ENCODE measurements around the gene CACNA1E. TPM values are rescaled to one million over a fixed set of nuclear protein-coding genes. Genes with fewer than 3 reads are reported as not detected.

CACNA1E gene
- total RNA-seq = 0.52 TPM

- H3K4me3 ChIP-seq (ENCODE audit: low read length in 3 of 3) = no peak within 1 kb of the TSS
- H3K27me3 ChIP-seq (ENCODE audit: control insufficient read depth in 3 of 3, insufficient read depth in 3 of 3, low read length in 3 of 3) = peaks cover 73 to 79% (median 75%) of the 10 kb centered on the region in 3 donors
- H3K9me3 ChIP-seq (ENCODE audit: control insufficient read depth in 3 of 3, low read length in 3 of 3) = peaks cover 0 to 3% (median 0%) of the 10 kb centered on the region in 3 donors
- no peak within 1 kb of the TSS for H3K27ac ChIP-seq (ENCODE audit: low read depth, low read length)
- peaks cover 5 to 12% (median 11%) of the 10 kb centered on the region in 3 donors for H3K4me1 ChIP-seq (ENCODE audit: control insufficient read depth in 3 of 3, insufficient read depth in 3 of 3, low read length in 3 of 3)
- no peaks in the 10 kb centered on the region for H3K36me3 ChIP-seq (ENCODE audit: control insufficient read depth in 3 of 3, insufficient read depth in 3 of 3, low read length in 3 of 3)
- H3K9ac ChIP-seq (ENCODE audit: low read depth in 1 of 3, low read length in 3 of 3) = no peak within 1 kb of the TSS
These were observed at the start of gene CACNA1E for GRCh38 chr1:181483285-181484195. Gene CACNA1E, plus strand, starts transcription at chr1:181483517. Its CDS starts 228 bp downstream, at chr1:181483745.

DNA sequence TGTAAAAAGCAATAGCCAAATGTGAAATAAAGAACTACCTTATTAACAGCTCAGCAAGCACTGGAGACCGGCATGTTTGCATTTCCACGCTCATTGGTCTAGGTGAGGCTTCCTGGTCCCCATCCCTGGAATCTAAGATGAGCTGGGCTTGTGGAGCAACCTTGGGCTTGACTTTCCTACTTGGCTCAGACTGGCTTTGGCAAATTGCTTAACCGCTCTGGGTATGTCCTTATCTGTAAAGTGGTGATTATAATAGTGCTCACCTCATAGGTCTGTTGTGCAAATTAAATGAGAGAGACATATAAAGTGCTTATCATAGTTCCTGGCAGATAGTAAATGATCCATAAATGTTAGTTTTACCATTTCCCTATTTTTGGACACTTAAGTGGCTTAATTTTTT lies 49.4 kb upstream of the CACNA1E start:
- no peaks in the 10 kb centered on the region for H3K36me3 ChIP-seq (ENCODE audit: control insufficient read depth in 3 of 3, insufficient read depth in 3 of 3, low read length in 3 of 3)
- H3K27me3 ChIP-seq (ENCODE audit: control insufficient read depth in 3 of 3, insufficient read depth in 3 of 3, low read length in 3 of 3) = peaks cover 3 to 13% (median 4%) of the 10 kb centered on the region in 3 donors
- H3K9me3 ChIP-seq (ENCODE audit: control insufficient read depth in 3 of 3, low read length in 3 of 3) = no peaks in the 10 kb centered on the region
- H3K9ac ChIP-seq (ENCODE audit: low read depth in 1 of 3, low read length in 3 of 3) = no peak overlapping the region
- no peak overlapping the region for H3K27ac ChIP-seq (ENCODE audit: low read depth, low read length)
- H3K4me1 ChIP-seq (ENCODE audit: control insufficient read depth in 3 of 3, insufficient read depth in 3 of 3, low read length in 3 of 3) = no peaks in the 10 kb centered on the region
- H3K4me3 ChIP-seq (ENCODE audit: low read length in 3 of 3) = no peak overlapping the region

GRCh38 chr1:181438013-181438412 lies 45.3 kb upstream of the CACNA1E start:
- H3K27me3 ChIP-seq (ENCODE audit: control insufficient read depth in 3 of 3, insufficient read depth in 3 of 3, low read length in 3 of 3) = peaks cover 4 to 7% (median 5%) of the 10 kb centered on the region in 3 donors
- no peaks in the 10 kb centered on the region for H3K4me1 ChIP-seq (ENCODE audit: control insufficient read depth in 3 of 3, insufficient read depth in 3 of 3, low read length in 3 of 3)
- H3K4me3 ChIP-seq (ENCODE audit: low read length in 3 of 3) = no peak overlapping the region
- H3K9ac ChIP-seq (ENCODE audit: low read depth in 1 of 3, low read length in 3 of 3) = no peak overlapping the region
- H3K36me3 ChIP-seq (ENCODE audit: control insufficient read depth in 3 of 3, insufficient read depth in 3 of 3, low read length in 3 of 3) = no peaks in the 10 kb centered on the region
- H3K27ac ChIP-seq (ENCODE audit: low read depth, low read length) = no peak overlapping the region
- H3K9me3 ChIP-seq (ENCODE audit: control insufficient read depth in 3 of 3, low read length in 3 of 3) = no peaks in the 10 kb centered on the region

DNA sequence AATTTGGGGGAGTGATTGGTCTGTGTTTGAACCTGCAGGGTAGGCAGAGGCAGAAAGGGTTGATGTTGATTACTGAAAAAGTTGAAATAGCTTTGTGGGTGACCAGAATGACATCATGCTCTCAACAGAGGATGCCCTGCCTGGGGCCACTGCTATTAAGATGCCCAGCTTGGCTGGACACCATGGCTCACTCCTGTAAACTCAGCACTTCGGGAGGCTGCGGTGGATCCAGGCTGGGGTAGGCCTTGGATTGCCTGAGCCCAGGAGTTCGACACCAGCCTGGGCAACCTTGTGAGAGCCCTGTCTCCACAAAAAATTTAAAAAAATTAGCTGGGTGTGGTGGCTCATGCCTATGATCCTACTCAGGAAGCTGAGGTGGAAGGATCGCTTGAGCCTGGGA lies 42.8 kb upstream of the CACNA1E start:
- no peak overlapping the region for H3K4me3 ChIP-seq (ENCODE audit: low read length in 3 of 3)
- no peaks in the 10 kb centered on the region for H3K4me1 ChIP-seq (ENCODE audit: control insufficient read depth in 3 of 3, insufficient read depth in 3 of 3, low read length in 3 of 3)
- no peak overlapping the region for H3K9ac ChIP-seq (ENCODE audit: low read depth in 1 of 3, low read length in 3 of 3)
- H3K9me3 ChIP-seq (ENCODE audit: control insufficient read depth in 3 of 3, low read length in 3 of 3) = no peaks in the 10 kb centered on the region
- peaks cover 0 to 2% (median 0%) of the 10 kb centered on the region in 3 donors for H3K27me3 ChIP-seq (ENCODE audit: control insufficient read depth in 3 of 3, insufficient read depth in 3 of 3, low read length in 3 of 3)
- H3K27ac ChIP-seq (ENCODE audit: low read depth, low read length) = no peak overlapping the region
- H3K36me3 ChIP-seq (ENCODE audit: control insufficient read depth in 3 of 3, insufficient read depth in 3 of 3, low read length in 3 of 3) = no peaks in the 10 kb centered on the region

DNA sequence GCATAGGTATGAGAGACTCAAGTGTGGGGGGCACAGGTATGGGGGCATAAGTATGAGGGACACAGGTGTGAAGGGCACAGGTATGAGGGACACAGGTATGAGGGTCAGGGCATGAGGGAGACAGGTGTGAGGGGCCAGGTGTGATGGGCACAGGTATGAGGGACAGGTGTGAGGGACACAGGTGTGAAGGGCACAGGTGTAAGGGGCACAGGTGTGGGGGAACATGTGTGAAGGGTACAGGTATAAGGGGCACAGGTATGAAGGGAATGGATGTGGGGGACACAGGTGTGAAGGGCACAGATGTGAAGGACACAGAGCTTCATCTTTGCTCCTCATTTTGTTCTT lies 41.2 kb upstream of the CACNA1E start:
- H3K27me3 ChIP-seq (ENCODE audit: control insufficient read depth in 3 of 3, insufficient read depth in 3 of 3, low read length in 3 of 3) = peaks cover 0 to 2% (median 0%) of the 10 kb centered on the region in 3 donors
- H3K4me1 ChIP-seq (ENCODE audit: control insufficient read depth in 3 of 3, insufficient read depth in 3 of 3, low read length in 3 of 3) = no peaks in the 10 kb centered on the region
- H3K4me3 ChIP-seq (ENCODE audit: low read length in 3 of 3) = no peak overlapping the region
- no peaks in the 10 kb centered on the region for H3K36me3 ChIP-seq (ENCODE audit: control insufficient read depth in 3 of 3, insufficient read depth in 3 of 3, low read length in 3 of 3)
- H3K27ac ChIP-seq (ENCODE audit: low read depth, low read length) = no peak overlapping the region
- no peaks in the 10 kb centered on the region for H3K9me3 ChIP-seq (ENCODE audit: control insufficient read depth in 3 of 3, low read length in 3 of 3)
- H3K9ac ChIP-seq (ENCODE audit: low read depth in 1 of 3, low read length in 3 of 3) = no peak overlapping the region

GRCh38 chr1:181443231-181443853 lies 40.0 kb upstream of the CACNA1E start:
- Histone ChIP-seq H3K27me3 (ENCODE audit: control insufficient read depth in 3 of 3, insufficient read depth in 3 of 3, low read length in 3 of 3) (peaks cover 0 to 2% (median 0%) of the 10 kb centered on the region in 3 donors), H3K36me3 (ENCODE audit: control insufficient read depth in 3 of 3, insufficient read depth in 3 of 3, low read length in 3 of 3) (no peaks in the 10 kb centered on the region), H3K9ac (ENCODE audit: low read depth in 1 of 3, low read length in 3 of 3) (no peak overlapping the region), H3K27ac (ENCODE audit: low read depth, low read length) (no peak overlapping the region), H3K9me3 (ENCODE audit: control insufficient read depth in 3 of 3, low read length in 3 of 3) (no peaks in the 10 kb centered on the region), H3K4me3 (ENCODE audit: low read length in 3 of 3) (no peak overlapping the region), H3K4me1 (ENCODE audit: control insufficient read depth in 3 of 3, insufficient read depth in 3 of 3, low read length in 3 of 3) (no peaks in the 10 kb centered on the region)

DNA sequence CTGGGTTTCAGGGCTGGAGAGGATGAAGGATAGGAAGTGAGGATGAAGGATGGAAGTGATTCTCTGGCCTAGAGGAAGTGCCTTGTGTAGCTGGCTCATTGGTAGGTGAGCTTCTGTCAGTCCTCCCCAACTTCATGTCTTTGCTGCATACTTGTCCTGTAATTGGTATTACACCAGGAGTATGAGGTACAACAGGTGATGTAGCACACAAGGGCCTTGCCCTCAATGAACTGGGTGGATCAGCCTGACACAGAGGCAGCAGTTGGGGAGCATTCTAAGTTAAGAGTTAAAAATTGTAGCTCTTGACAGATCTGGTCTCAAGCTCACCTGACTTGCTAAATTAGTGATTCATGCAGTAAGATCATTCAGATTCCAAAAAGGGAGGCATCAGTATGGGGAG lies 37.9 kb upstream of the CACNA1E start:
- no peaks in the 10 kb centered on the region for H3K36me3 ChIP-seq (ENCODE audit: control insufficient read depth in 3 of 3, insufficient read depth in 3 of 3, low read length in 3 of 3)
- no peak overlapping the region for H3K9ac ChIP-seq (ENCODE audit: low read depth in 1 of 3, low read length in 3 of 3)
- no peak overlapping the region for H3K27ac ChIP-seq (ENCODE audit: low read depth, low read length)
- no peaks in the 10 kb centered on the region for H3K9me3 ChIP-seq (ENCODE audit: control insufficient read depth in 3 of 3, low read length in 3 of 3)
- no peak overlapping the region for H3K4me3 ChIP-seq (ENCODE audit: low read length in 3 of 3)
- no peaks in the 10 kb centered on the region for H3K4me1 ChIP-seq (ENCODE audit: control insufficient read depth in 3 of 3, insufficient read depth in 3 of 3, low read length in 3 of 3)
- H3K27me3 ChIP-seq (ENCODE audit: control insufficient read depth in 3 of 3, insufficient read depth in 3 of 3, low read length in 3 of 3) = peaks cover 0 to 3% (median 0%) of the 10 kb centered on the region in 3 donors

- Histone ChIP-seq H3K9me3 (ENCODE audit: control insufficient read depth in 3 of 3, low read length in 3 of 3) (no peaks in the 10 kb centered on the region), H3K9ac (ENCODE audit: low read depth in 1 of 3, low read length in 3 of 3) (no peak overlapping the region), H3K4me3 (ENCODE audit: low read length in 3 of 3) (no peak overlapping the region), H3K4me1 (ENCODE audit: control insufficient read depth in 3 of 3, insufficient read depth in 3 of 3, low read length in 3 of 3) (no peaks in the 10 kb centered on the region), H3K27ac (ENCODE audit: low read depth, low read length) (no peak overlapping the region), H3K36me3 (ENCODE audit: control insufficient read depth in 3 of 3, insufficient read depth in 3 of 3, low read length in 3 of 3) (no peaks in the 10 kb centered on the region), H3K27me3 (ENCODE audit: control insufficient read depth in 3 of 3, insufficient read depth in 3 of 3, low read length in 3 of 3) (peaks cover 0 to 3% (median 0%) of the 10 kb centered on the region in 3 donors)
These were observed 34.9 kb upstream of the CACNA1E start for GRCh38 chr1:181448461-181448860.

- Histone ChIP-seq H3K9ac (ENCODE audit: low read depth in 1 of 3, low read length in 3 of 3) (no peak overlapping the region), H3K4me1 (ENCODE audit: control insufficient read depth in 3 of 3, insufficient read depth in 3 of 3, low read length in 3 of 3) (no peaks in the 10 kb centered on the region), H3K9me3 (ENCODE audit: control insufficient read depth in 3 of 3, low read length in 3 of 3) (peaks cover 0 to 6% (median 0%) of the 10 kb centered on the region in 3 donors), H3K27ac (ENCODE audit: low read depth, low read length) (no peak overlapping the region), H3K4me3 (ENCODE audit: low read length in 3 of 3) (no peak overlapping the region), H3K27me3 (ENCODE audit: control insufficient read depth in 3 of 3, insufficient read depth in 3 of 3, low read length in 3 of 3) (peaks cover 0 to 3% (median 2%) of the 10 kb centered on the region in 3 donors), H3K36me3 (ENCODE audit: control insufficient read depth in 3 of 3, insufficient read depth in 3 of 3, low read length in 3 of 3) (no peaks in the 10 kb centered on the region)
These were observed 31.6 kb upstream of the CACNA1E start for GRCh38 chr1:181451661-181452230.

- Histone ChIP-seq H3K4me3 (ENCODE audit: low read length in 3 of 3) (no peak overlapping the region), H3K27me3 (ENCODE audit: control insufficient read depth in 3 of 3, insufficient read depth in 3 of 3, low read length in 3 of 3) (peaks cover 0 to 3% (median 2%) of the 10 kb centered on the region in 3 donors), H3K4me1 (ENCODE audit: control insufficient read depth in 3 of 3, insufficient read depth in 3 of 3, low read length in 3 of 3) (no peaks in the 10 kb centered on the region), H3K27ac (ENCODE audit: low read depth, low read length) (no peak overlapping the region), H3K36me3 (ENCODE audit: control insufficient read depth in 3 of 3, insufficient read depth in 3 of 3, low read length in 3 of 3) (no peaks in the 10 kb centered on the region), H3K9ac (ENCODE audit: low read depth in 1 of 3, low read length in 3 of 3) (no peak overlapping the region), H3K9me3 (ENCODE audit: control insufficient read depth in 3 of 3, low read length in 3 of 3) (peaks cover 0 to 6% (median 4%) of the 10 kb centered on the region in 3 donors)
These were observed 30.6 kb upstream of the CACNA1E start for GRCh38 chr1:181452746-181453145.
